Smooth muscle cell (in vitro differentiated cells): Measurements from ENCODE around the gene PTPRK. TPM values are rescaled to one million over a fixed set of nuclear protein-coding genes. Genes with fewer than 3 reads are reported as not detected.

Source experiments
- DNase-seq: peaks from one replicate; lab custom pipeline; 2025; ENCODE audit not compliant: unreplicated experiment; lab: John Stamatoyannopoulos, UW
- H2AFZ ChIP-seq: fragments of 200-600 bp; sonication (generic); 2 replicates; pipeline ENCODE4 v1.6.0; 2016; ENCODE audit warnings: antibody characterized with exemption, low read depth, mild to moderate bottlenecking
- H3F3A ChIP-seq: fragments of 200-600 bp; sonication (generic); 2 replicates; pipeline ENCODE4 v1.6.0; 2017; ENCODE audit warnings: antibody characterized with exemption, low read depth
- H3K27ac ChIP-seq: fragments of 200-600 bp; sonication (generic); 2 replicates; pipeline ENCODE4 v1.5.1; 2016; ENCODE audit warnings: low read depth, mild to moderate bottlenecking
- H3K27me3 ChIP-seq: fragments of 200-600 bp; sonication (generic); 2 replicates; pipeline ENCODE4 v1.6.1; 2016; ENCODE audit warnings: low read depth, mild to moderate bottlenecking
- H3K36me3 ChIP-seq: fragments of 200-600 bp; sonication (generic); 2 replicates; pipeline ENCODE4 v1.5.1; 2016; ENCODE audit warnings: low read depth
- H3K4me1 ChIP-seq: fragments of 200-600 bp; sonication (generic); 2 replicates; pipeline ENCODE4 v1.5.1; 2016; ENCODE audit warnings: low read depth
- H3K4me2 ChIP-seq: fragments of 200-600 bp; sonication (generic); 2 replicates; pipeline ENCODE4 v1.6.0; 2016; ENCODE audit warnings: mild to moderate bottlenecking
- H3K4me3 ChIP-seq: fragments of 200-600 bp; sonication (generic); 2 replicates; pipeline ENCODE4 v1.5.1; 2016; ENCODE audit warnings: mild to moderate bottlenecking
- H3K79me2 ChIP-seq: fragments of 200-600 bp; sonication (generic); 2 replicates; pipeline ENCODE4 v1.6.0; 2016; ENCODE audit warnings: low read depth, mild to moderate bottlenecking
- H3K9ac ChIP-seq: fragments of 200-600 bp; sonication (generic); 2 replicates; pipeline ENCODE4 v1.6.0; 2016; ENCODE audit warnings: low read depth
- H3K9me3 ChIP-seq: fragments of 200-600 bp; sonication (generic); replicated peaks from 2 replicates; pipeline ENCODE4 v1.5.1; 2016; ENCODE audit warnings: low read depth
- H4K20me1 ChIP-seq: fragments of 200-600 bp; sonication (generic); 2 replicates; pipeline ENCODE4 v1.6.0; 2016; ENCODE audit warnings: low read depth
- CTCF ChIP-seq: fragments of 200-600 bp; sonication (generic); IDR thresholded peaks from 2 replicates; pipeline ENCODE4 v1.5.1; 2017; ENCODE audit warnings: borderline replicate concordance, mild to moderate bottlenecking, antibody characterized with exemption; ENCODE audit not compliant: insufficient read depth, poor library complexity, severe bottlenecking
- WGBS: methylation state at CpG from one replicate; pipeline ENCODE4 v1.1.7; 2016; ENCODE audit warnings: low lambda C conversion rate; 5-methylcytosine and 5-hydroxymethylcytosine counted together
- polyA plus RNA-seq: library from polyadenylated mRNA; unstranded; fragments of >200 nt; fragmentation: Nextera tagmentation; extraction: Ambion mirVana; gene quantifications from 2 replicates; pipeline ENCODE4 v1.2.1, GENCODE V29; 2016
- total RNA-seq: library from RNA; depleted of rRNA; stranded (reverse); fragments of >200 nt; gene quantifications from 2 replicates; pipeline ENCODE4 v1.2.3, GENCODE V29; 2014

Gene PTPRK
- total and polyA plus RNA-seq, 2 experiments from 2014 or later: 21.7 to 50.4 TPM

- Histone ChIP-seq H2AFZ (no peak overlapping the region), H3K9ac (no peak overlapping the region), H3K27ac (no peak overlapping the region), H3K79me2 (no peaks in the 10 kb centered on the region), H3K4me3 (no peak overlapping the region), H3F3A (no peaks in the 10 kb centered on the region), H4K20me1 (no peaks in the 10 kb centered on the region), H3K4me2 (no peak overlapping the region), H3K4me1 (no peaks in the 10 kb centered on the region), H3K27me3 (no peaks in the 10 kb centered on the region), H3K9me3 (no peaks in the 10 kb centered on the region), H3K36me3 (no peaks in the 10 kb centered on the region)
- 94% methylated on average over 1 of the region's 1 CpG for WGBS
- TF ChIP-seq CTCF: no peak
- no peak for DNase-seq
Observed at GRCh38 chr6:128238225-128238624, 282.2 kb downstream of the PTPRK start.

- no peak overlapping the region for H3K27ac ChIP-seq
- DNase-seq: no peak
- no peak for TF ChIP-seq CTCF
- no peaks in the 10 kb centered on the region for H3K9me3 ChIP-seq
- no peak overlapping the region for H3K4me3 ChIP-seq
- no peaks in the 10 kb centered on the region for H3K79me2 ChIP-seq
- no peak overlapping the region for H3K9ac ChIP-seq
- no peak overlapping the region for H2AFZ ChIP-seq
- H3F3A ChIP-seq: no peaks in the 10 kb centered on the region
- whole genome bisulfite sequencing: 91% methylated on average over 4 of the region's 4 CpGs
- H3K27me3 ChIP-seq: no peaks in the 10 kb centered on the region
- H3K36me3 ChIP-seq: no peaks in the 10 kb centered on the region
- no peaks in the 10 kb centered on the region for H3K4me1 ChIP-seq
- H3K4me2 ChIP-seq: no peak overlapping the region
- H4K20me1 ChIP-seq: no peaks in the 10 kb centered on the region
Observed at GRCh38 chr6:128235556-128235955, 284.8 kb downstream of the PTPRK start.

- no peak for DNase-seq
- Histone ChIP-seq H2AFZ (no peak overlapping the region), H3K79me2 (no peaks in the 10 kb centered on the region), H3K27ac (no peak overlapping the region), H3K27me3 (no peaks in the 10 kb centered on the region), H3K4me1 (no peaks in the 10 kb centered on the region), H3K4me3 (no peak overlapping the region), H3K4me2 (no peak overlapping the region), H3K9me3 (no peaks in the 10 kb centered on the region), H3F3A (no peaks in the 10 kb centered on the region), H3K36me3 (no peaks in the 10 kb centered on the region), H4K20me1 (peaks cover 3% of the 10 kb centered on the region), H3K9ac (no peak overlapping the region)
- 98% methylated on average over 6 of the region's 6 CpGs for WGBS
- TF ChIP-seq CTCF: no peak
Observed at GRCh38 chr6:128233531-128233930, 286.9 kb downstream of the PTPRK start.

GRCh38 chr6:128230267-128230989, 290.0 kb downstream of the PTPRK start:
- H4K20me1 ChIP-seq: peaks cover 3% of the 10 kb centered on the region
- H3K9ac ChIP-seq: no peak overlapping the region
- no peak overlapping the region for H2AFZ ChIP-seq
- H3K36me3 ChIP-seq: no peaks in the 10 kb centered on the region
- WGBS: 94% methylated on average over 7 of the region's 7 CpGs
- TF ChIP-seq CTCF: no peak
- no peaks in the 10 kb centered on the region for H3K9me3 ChIP-seq
- no peak overlapping the region for H3K4me2 ChIP-seq
- no peaks in the 10 kb centered on the region for H3K27me3 ChIP-seq
- H3K4me3 ChIP-seq: no peak overlapping the region
- no peaks in the 10 kb centered on the region for H3K79me2 ChIP-seq
- no peaks in the 10 kb centered on the region for H3K4me1 ChIP-seq
- H3F3A ChIP-seq: no peaks in the 10 kb centered on the region
- H3K27ac ChIP-seq: no peak overlapping the region
- DNase-seq: no peak
